Spleen (tissue), 7 donors: ENCODE results near the gene DNAJC7.

Experiments
- CTCF ChIP-seq, 11 experiments: fragments of 200-600 bp in 7 of 11; fragments of 450-650 bp in 4 of 11; sonication (generic) in 4 of 11; IDR thresholded peaks in 8 of 11; conservative IDR thresholded peaks in 3 of 11; 1 replicate in 7 of 11; 2 replicates in 4 of 11; pipeline versions ENCODE4 v1.4.0 to v1.8.0; 2016 to 2021; ENCODE audit warnings: antibody characterized with exemption in 11 of 11, inconsistent platforms in 4 of 11, mild to moderate bottlenecking in 1 of 11
- POLR2A ChIP-seq, 3 donors: fragments of 450-650 bp; IDR thresholded peaks; one replicate each; pipeline ENCODE4 v1.5.1; 2017; ENCODE audit warnings: antibody characterized with exemption in 3 of 3, mild to moderate bottlenecking in 1 of 3
- donor health status: DM: no; HTN: no; CAD: no; lungs with moderate emphysema.
- donor health status: DM: no; HTN: no; CAD: no.
- donor health status: DM: no; HTN: no; CAD: no.

DNA sequence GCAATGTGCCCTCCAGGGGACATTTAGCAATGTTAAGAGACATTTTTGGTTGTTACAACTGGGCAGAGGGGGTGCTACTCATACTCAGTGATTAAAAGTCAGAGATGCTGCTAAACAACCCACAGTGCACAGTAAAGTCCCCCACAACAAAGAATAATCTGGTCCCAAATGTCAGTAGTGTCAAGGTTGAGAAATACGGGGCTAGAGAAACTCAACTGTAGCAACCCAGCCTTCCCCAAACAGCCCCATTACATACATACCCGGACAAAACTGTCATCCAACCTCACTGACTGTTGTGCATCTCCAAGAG lies 20.4 kb downstream of the DNAJC7 start:
- TF ChIP-seq CTCF (IDR thresholded peaks at IDR 0.05 in 8 of 11, conservative IDR thresholded peaks at IDR 0.05 in 3 of 11), result no peak
- TF ChIP-seq POLR2A (IDR thresholded peaks at IDR 0.05), result no peak
